HL-60/S4 treated with retinoic acid at 250 ng/mL for 4 days and 3 days (cell line): ENCODE measurements around the gene CACNG8.
"Not testable (repeated sequence)": the region's sequence is repeated elsewhere in the genome, so short reads cannot be mapped to it uniquely, and the experiment has no call there.

Source experiments
- in situ Hi-C: fragments of 300-500 bp; cut with MboI; formaldehyde crosslinking; loops from 2 replicates; pipeline ENCODE4 v1.7.0; 2022; ENCODE audit warnings: low sequenced_read_pairs

The CACNG8 gene

GRCh38 chr19:53962887-53963431, at the start of gene CACNG8:
TSS of gene CACNG8 (plus strand) at chr19:53962937.
- in situ Hi-C loops: no loop called here

GRCh38 chr19:53915000-53915399, 47.7 kb upstream of the CACNG8 start:
- in situ Hi-C loops: no loop called here

DNA sequence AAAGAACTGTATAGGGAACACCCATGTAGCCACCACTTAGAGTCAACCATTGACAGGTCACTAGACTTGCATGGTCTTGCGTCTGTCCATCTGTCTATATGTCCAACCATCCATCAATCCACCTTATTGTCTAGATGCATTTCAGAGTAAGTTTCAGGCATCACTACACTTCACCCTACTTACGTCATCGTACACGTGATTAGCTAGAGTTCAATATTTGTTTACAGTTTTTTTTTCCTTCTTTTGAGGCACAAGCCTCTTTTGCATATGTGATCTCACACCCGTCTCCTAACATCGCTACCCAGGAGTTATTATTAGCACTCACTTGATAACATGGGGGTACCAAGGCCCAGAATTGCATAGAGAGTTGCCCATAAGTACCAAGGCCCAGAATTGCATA, 46.7 kb upstream of the CACNG8 start:
- in situ Hi-C loops: no loop called here

DNA sequence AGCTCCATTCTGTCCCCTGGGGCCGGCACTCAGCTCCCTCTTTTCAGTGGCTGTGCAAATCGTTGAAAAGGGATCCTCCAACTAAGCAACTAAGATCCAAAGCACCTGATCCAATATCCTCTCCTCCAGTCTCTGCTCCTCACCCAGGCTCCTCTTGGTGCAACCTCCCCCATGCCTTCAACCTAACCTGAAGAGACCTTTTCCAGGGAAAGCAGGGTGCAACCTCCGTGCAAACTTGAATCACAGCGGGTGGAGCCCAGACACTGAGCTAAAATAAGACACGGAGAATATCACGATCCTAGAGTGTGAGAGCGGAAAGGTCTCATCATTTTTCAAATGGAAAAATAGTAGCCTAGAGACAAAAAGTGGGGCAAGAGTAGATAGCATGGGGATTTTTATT, 45.4 kb upstream of the CACNG8 start:
- in situ Hi-C loops: no loop called here

GRCh38 chr19:53927739-53928138, 35.0 kb upstream of the CACNG8 start:
- in situ Hi-C loops: no loop called here

GRCh38 chr19:53936029-53936428, 26.7 kb upstream of the CACNG8 start:
- in situ Hi-C loops: no loop called here

GRCh38 chr19:53942001-53942786, 20.5 kb upstream of the CACNG8 start:
- in situ Hi-C loops: no loop called here

DNA sequence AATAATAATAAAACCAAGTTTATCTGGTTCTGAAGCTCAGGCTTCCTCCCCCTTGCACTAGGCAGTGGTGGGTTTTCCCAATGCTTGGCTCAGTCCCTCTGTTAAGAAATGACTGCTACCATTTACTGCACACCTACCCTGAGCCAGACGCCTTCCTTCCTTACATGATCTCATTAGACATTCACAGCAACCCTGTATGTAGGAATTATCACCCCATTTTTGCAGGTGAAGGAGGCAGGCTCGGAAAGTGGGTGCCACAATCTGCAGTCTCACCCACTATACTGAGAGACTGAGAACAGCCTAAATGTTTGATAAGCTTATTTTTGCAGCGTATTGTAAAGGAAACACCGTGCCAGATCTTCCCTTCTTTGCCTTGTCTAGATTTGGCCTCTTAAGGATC, 18.3 kb upstream of the CACNG8 start:
- in situ Hi-C loops: no loop called here

DNA sequence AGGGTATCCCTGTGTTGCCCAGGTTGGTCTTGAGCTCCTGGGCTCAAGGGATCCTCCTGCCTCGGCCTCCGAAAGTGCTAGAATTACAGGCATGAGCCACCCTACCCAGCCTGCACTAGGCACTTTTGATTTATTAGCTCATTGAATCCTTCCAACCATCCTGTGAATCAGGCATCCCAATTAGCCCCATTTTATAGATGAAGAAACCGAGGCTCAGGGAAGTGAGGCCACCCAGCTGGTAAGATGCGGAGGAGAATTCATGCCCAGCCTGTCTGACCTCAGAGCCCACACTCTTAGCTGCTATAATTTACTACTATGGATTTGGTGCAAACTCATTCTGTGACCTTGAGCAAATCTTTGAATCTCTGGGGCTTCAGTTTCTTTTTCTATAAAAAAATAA, 17.8 kb upstream of the CACNG8 start:
- in situ Hi-C loops: no loop called here

- in situ Hi-C loops: no loop called here
Observed at GRCh38 chr19:53945441-53945840, 17.3 kb upstream of the CACNG8 start.

DNA sequence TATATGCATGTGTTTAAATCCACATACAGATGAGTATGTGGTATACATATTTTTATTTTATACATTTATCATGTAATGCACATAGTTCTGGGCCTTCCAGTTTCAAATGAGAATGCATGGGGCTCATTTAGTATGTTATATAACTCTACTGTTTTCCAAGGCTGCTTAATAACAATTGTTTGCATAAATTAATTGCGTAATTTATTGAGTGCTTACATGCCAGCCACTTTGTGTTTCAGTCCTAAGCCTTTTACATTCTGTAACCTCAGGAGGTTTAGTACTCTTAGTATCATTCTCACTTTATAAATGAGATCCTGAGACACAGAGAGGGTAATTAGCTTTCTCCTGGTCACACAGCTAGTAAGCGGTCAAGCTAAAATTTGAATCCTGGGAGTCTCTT, 16.7 kb upstream of the CACNG8 start:
- in situ Hi-C loops: no loop called here

DNA sequence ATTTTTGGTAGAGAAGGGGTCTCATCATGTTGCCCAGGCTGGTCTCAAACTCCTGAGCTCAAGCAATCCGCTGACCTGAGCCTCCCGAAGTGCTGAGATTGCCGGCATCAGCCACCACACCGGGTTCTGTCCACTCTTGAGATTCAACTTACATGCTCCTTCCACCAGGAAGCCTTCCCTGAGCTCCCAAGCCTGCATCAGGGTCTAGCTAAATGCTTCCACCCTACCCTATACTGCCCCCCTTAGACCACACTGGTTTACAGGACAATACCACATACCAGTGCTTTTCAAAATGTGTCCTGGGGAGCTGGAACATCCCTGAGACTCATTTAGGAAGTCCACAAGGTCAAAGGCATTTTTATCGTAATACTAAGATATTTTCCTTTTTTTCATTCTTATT, 15.1 kb upstream of the CACNG8 start:
- in situ Hi-C loops: no loop called here

DNA sequence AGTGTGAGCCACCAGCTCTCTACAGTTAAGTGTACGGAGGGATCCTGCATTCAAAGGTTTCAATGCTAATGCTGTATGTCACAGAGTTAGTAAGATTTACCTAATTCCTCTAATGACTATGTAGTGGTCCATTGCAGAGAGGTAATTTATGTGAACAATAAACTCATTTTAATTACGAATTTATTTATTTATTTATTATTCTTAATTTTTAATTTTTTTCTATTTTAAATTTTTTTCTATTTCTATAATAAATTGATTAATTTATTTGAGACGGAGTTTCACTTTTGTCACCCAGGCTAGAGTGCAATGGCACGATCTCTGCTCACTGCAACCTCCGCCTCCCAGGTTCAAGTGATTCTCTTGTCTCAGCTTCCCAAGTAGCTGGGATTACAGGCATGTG, 14.1 kb upstream of the CACNG8 start:
- in situ Hi-C loops: not testable (repeated sequence)

- in situ Hi-C loops: no loop called here
Observed at GRCh38 chr19:53951436-53951835, 11.3 kb upstream of the CACNG8 start.

DNA sequence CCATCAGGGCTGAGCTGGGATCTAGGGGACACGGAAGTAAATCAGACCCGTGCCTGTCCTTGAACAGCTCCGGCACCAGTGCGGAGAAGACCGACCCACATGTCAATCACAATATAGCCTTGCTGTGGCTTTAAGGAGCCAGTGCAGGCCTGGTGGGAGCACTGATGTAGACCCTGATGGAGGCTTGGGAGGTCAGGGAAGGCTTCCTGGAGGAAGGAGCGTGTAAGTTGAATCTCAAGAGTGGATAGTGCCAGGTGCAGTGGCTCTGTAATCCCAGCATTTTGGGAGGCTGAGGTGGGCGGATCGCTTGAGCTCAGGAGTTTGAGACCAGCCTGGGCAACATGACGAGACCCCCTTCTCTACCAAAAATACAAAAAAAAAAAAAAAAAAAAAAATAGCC, 10.8 kb upstream of the CACNG8 start:
- in situ Hi-C loops: no loop called here

GRCh38 chr19:53953383-53953782, 9.4 kb upstream of the CACNG8 start:
- in situ Hi-C loops: no loop called here

- in situ Hi-C loops: no loop called here
Observed at GRCh38 chr19:53957448-53958167, 5.1 kb upstream of the CACNG8 start.

- in situ Hi-C loops: no loop called here
Observed at GRCh38 chr19:53958168-53958571, 4.6 kb upstream of the CACNG8 start.

GRCh38 chr19:53958823-53959757, 3.6 kb upstream of the CACNG8 start:
- in situ Hi-C loops: no loop called here

- in situ Hi-C loops: no loop called here
Observed at GRCh38 chr19:53960187-53960586, 2.5 kb upstream of the CACNG8 start.

GRCh38 chr19:53960886-53961285, 1.9 kb upstream of the CACNG8 start:
- in situ Hi-C loops: no loop called here
